GM23338 (cell line): ENCODE results near the gene SCN4B. TPM values are rescaled to one million over a fixed set of nuclear protein-coding genes. Genes with fewer than 3 reads are reported as not detected.

Experiments
- ATAC-seq: fragments of 200-7000 bp; cut with Tn5 transposase; 3 replicates; pipeline ENCODE4 v1.9.1; 2020
- DNase-seq: peaks from one replicate; pipeline ENCODE4 v3.0.0-alpha.2; 2015; ENCODE audit warnings: low spot score
- H2AFZ ChIP-seq: fragments of 200-600 bp; sonication (generic); 2 replicates; pipeline ENCODE4 v1.8.0; 2016; ENCODE audit warnings: antibody characterized with exemption, mild to moderate bottlenecking, moderate library complexity
- H3F3A ChIP-seq: fragments of 200-600 bp; sonication (generic); replicated peaks from 2 replicates; pipeline ENCODE4 v1.8.0; 2017; ENCODE audit warnings: antibody characterized with exemption, mixed run types, low read depth
- H3K27ac ChIP-seq: fragments of 200-600 bp; sonication (generic); 2 replicates; pipeline ENCODE4 v1.6.1; 2016; ENCODE audit warnings: low read depth
- H3K27me3 ChIP-seq: fragments of 200-600 bp; sonication (generic); 2 replicates; pipeline ENCODE4 v1.8.0; 2016; ENCODE audit warnings: mild to moderate bottlenecking, mixed run types, moderate library complexity; ENCODE audit not compliant: insufficient read depth
- H3K36me3 ChIP-seq: fragments of 200-600 bp; sonication (generic); 2 replicates; pipeline ENCODE4 v1.8.0; 2016; ENCODE audit warnings: mild to moderate bottlenecking; ENCODE audit not compliant: insufficient read depth
- H3K4me1 ChIP-seq: fragments of 200-600 bp; sonication (generic); 2 replicates; pipeline ENCODE4 v1.8.0; 2016; ENCODE audit warnings: mild to moderate bottlenecking, moderate library complexity; ENCODE audit not compliant: insufficient read depth
- H3K4me2 ChIP-seq: fragments of 200-600 bp; sonication (generic); 2 replicates; pipeline ENCODE4 v1.7.1; 2017; ENCODE audit warnings: mixed run types
- H3K4me3 ChIP-seq: fragments of 200-600 bp; sonication (generic); 2 replicates; pipeline ENCODE4 v1.6.1; 2016; ENCODE audit warnings: mixed run types
- H3K79me2 ChIP-seq: fragments of 200-600 bp; sonication (generic); replicated peaks from 2 replicates; pipeline ENCODE4 v1.8.0; 2017; ENCODE audit warnings: mild to moderate bottlenecking; ENCODE audit not compliant: insufficient read depth
- H3K9me2 ChIP-seq: fragments of 200-600 bp; sonication (generic); 2 replicates; pipeline ENCODE4 v1.8.0; 2017; ENCODE audit not compliant: insufficient read depth
- H4K20me1 ChIP-seq: fragments of 200-600 bp; sonication (generic); replicated peaks from 2 replicates; pipeline ENCODE4 v1.8.0; 2017; ENCODE audit warnings: mild to moderate bottlenecking; ENCODE audit not compliant: insufficient read depth
- H3K27ac Mint-ChIP-seq: 2 replicates; pipeline ENCODE4 v1.8.0; 2020; ENCODE audit warnings: inconsistent platforms, mild to moderate bottlenecking, moderate library complexity, mixed read lengths
- H3K27me3 Mint-ChIP-seq: 3 replicates; pipeline ENCODE4 v1.8.0; 2022; ENCODE audit warnings: low read depth, mild to moderate bottlenecking, moderate library complexity, mixed read lengths, inconsistent platforms; ENCODE audit not compliant: insufficient read depth, poor library complexity
- H3K36me3 Mint-ChIP-seq: 3 replicates; pipeline ENCODE4 v1.8.0; 2021; ENCODE audit warnings: low read depth, mild to moderate bottlenecking, inconsistent platforms, moderate library complexity, mixed read lengths
- H3K4me1 Mint-ChIP-seq: 3 replicates; pipeline ENCODE4 v1.8.0; 2020; ENCODE audit warnings: mild to moderate bottlenecking, inconsistent platforms, mixed read lengths
- H3K4me3 Mint-ChIP-seq: 3 replicates; pipeline ENCODE4 v1.8.0; 2021; ENCODE audit warnings: moderate library complexity, mild to moderate bottlenecking, inconsistent platforms, mixed read lengths
- H3K9me3 Mint-ChIP-seq: 3 replicates; pipeline ENCODE4 v1.8.0; 2020; ENCODE audit warnings: moderate library complexity, mild to moderate bottlenecking, inconsistent platforms, mixed read lengths
- CREB1 ChIP-seq: fragments of 250-450 bp; sonication (Bioruptor Pico); IDR thresholded peaks from 2 replicates; pipeline ENCODE4 v1.5.0; 2020; ENCODE audit warnings: low read depth, mild to moderate bottlenecking, moderate library complexity
- EZH2 ChIP-seq: fragments of 200-600 bp; sonication (generic); IDR thresholded peaks from one replicate; pipeline ENCODE4 v1.8.0; 2017; ENCODE audit warnings: antibody characterized with exemption, mild to moderate bottlenecking, low read depth; ENCODE audit not compliant: unreplicated experiment
- EZH2phosphoT487 ChIP-seq: fragments of 200-600 bp; sonication (generic); IDR thresholded peaks from one replicate; pipeline ENCODE4 v1.8.1; 2018; ENCODE audit warnings: antibody characterized with exemption; ENCODE audit not compliant: unreplicated experiment
- JUNB ChIP-seq: IDR thresholded peaks from one replicate; pipeline ENCODE4 v1.6.1; 2016; ENCODE audit warnings: antibody characterized with exemption; ENCODE audit not compliant: unreplicated experiment
- POLR2AphosphoS5 ChIP-seq: IDR thresholded peaks from 2 replicates; pipeline ENCODE4 v1.6.1; 2016; ENCODE audit warnings: antibody characterized with exemption, low read depth
- STAT1 ChIP-seq: IDR thresholded peaks from one replicate; pipeline ENCODE4 v1.6.1; 2016; ENCODE audit warnings: antibody characterized with exemption; ENCODE audit not compliant: unreplicated experiment
- ZNF114 ChIP-seq: fragments of 250-450 bp; sonication (Bioruptor Pico); IDR thresholded peaks from 2 replicates; pipeline ENCODE4 v1.5.0; 2020; ENCODE audit warnings: mild to moderate bottlenecking, moderate library complexity
- polyA plus RNA-seq: library from polyadenylated mRNA; unstranded; fragments of >200 nt; fragmentation: Nextera tagmentation; extraction: Ambion mirVana; gene quantifications from 2 replicates; pipeline ENCODE4 v1.2.1, GENCODE V29; 2016
- total RNA-seq: library from RNA; depleted of rRNA; stranded (reverse); fragments of >200 nt; shearing (Covaris generic); gene quantifications from 2 replicates; pipeline ENCODE4 v1.2.3, GENCODE V29; 2014
- TF ChIP-seq, protein P1 (sequence below): IDR thresholded peaks from one replicate; pipeline ENCODE4 v1.6.1; 2018; ENCODE audit warnings: antibody characterized with exemption; ENCODE audit not compliant: unreplicated experiment
- TF ChIP-seq, protein P2 (sequence below), 2 experiments: fragments of 200-600 bp in 1 of 2; sonication (generic) in 1 of 2; conservative IDR thresholded peaks; 2 replicates each; pipeline versions ENCODE4 v1.5.1 to v1.6.1; 2016 to 2017; ENCODE audit warnings: antibody characterized with exemption in 2 of 2, low read depth in 2 of 2, mild to moderate bottlenecking in 2 of 2, moderate library complexity in 1 of 2

SCN4B gene
- total and polyA plus RNA-seq, 2 experiments from 2014 or later: 0.45 to 3.0 TPM

DNA sequence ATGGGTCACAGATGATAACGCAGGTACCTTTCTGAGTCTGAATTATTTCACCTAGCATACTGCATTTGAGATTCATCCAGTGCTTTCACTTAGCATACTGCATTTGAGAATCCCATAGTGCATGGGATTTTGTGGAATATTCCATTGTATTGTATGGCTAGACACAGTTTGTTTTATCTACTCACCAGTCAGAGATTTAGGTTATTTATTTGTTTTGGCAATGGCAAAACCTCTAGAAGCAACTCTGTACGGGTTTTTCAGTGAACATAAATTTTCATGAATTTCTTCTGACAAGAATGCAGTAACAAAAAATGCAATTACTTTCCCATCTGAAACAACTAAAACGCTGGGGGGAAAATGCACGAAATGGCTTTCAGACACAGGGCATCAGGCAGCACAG, 24.3 kb downstream of the SCN4B start (continued):
- TF ChIP-seq, protein P1, sequence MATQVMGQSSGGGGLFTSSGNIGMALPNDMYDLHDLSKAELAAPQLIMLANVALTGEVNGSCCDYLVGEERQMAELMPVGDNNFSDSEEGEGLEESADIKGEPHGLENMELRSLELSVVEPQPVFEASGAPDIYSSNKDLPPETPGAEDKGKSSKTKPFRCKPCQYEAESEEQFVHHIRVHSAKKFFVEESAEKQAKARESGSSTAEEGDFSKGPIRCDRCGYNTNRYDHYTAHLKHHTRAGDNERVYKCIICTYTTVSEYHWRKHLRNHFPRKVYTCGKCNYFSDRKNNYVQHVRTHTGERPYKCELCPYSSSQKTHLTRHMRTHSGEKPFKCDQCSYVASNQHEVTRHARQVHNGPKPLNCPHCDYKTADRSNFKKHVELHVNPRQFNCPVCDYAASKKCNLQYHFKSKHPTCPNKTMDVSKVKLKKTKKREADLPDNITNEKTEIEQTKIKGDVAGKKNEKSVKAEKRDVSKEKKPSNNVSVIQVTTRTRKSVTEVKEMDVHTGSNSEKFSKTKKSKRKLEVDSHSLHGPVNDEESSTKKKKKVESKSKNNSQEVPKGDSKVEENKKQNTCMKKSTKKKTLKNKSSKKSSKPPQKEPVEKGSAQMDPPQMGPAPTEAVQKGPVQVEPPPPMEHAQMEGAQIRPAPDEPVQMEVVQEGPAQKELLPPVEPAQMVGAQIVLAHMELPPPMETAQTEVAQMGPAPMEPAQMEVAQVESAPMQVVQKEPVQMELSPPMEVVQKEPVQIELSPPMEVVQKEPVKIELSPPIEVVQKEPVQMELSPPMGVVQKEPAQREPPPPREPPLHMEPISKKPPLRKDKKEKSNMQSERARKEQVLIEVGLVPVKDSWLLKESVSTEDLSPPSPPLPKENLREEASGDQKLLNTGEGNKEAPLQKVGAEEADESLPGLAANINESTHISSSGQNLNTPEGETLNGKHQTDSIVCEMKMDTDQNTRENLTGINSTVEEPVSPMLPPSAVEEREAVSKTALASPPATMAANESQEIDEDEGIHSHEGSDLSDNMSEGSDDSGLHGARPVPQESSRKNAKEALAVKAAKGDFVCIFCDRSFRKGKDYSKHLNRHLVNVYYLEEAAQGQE: no peak
- TF ChIP-seq POLR2AphosphoS5 (no peak), JUNB (no peak), STAT1 (no peak), EZH2phosphoT487 (no peak), ZNF114 (CRISPR knock-in tag) (no peak), EZH2 (no peak)
- TF ChIP-seq, protein P2, sequence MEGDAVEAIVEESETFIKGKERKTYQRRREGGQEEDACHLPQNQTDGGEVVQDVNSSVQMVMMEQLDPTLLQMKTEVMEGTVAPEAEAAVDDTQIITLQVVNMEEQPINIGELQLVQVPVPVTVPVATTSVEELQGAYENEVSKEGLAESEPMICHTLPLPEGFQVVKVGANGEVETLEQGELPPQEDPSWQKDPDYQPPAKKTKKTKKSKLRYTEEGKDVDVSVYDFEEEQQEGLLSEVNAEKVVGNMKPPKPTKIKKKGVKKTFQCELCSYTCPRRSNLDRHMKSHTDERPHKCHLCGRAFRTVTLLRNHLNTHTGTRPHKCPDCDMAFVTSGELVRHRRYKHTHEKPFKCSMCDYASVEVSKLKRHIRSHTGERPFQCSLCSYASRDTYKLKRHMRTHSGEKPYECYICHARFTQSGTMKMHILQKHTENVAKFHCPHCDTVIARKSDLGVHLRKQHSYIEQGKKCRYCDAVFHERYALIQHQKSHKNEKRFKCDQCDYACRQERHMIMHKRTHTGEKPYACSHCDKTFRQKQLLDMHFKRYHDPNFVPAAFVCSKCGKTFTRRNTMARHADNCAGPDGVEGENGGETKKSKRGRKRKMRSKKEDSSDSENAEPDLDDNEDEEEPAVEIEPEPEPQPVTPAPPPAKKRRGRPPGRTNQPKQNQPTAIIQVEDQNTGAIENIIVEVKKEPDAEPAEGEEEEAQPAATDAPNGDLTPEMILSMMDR (conservative IDR thresholded peaks at IDR 0.05; ENCODE audit: low read depth in 2 of 2): no peak

DNA sequence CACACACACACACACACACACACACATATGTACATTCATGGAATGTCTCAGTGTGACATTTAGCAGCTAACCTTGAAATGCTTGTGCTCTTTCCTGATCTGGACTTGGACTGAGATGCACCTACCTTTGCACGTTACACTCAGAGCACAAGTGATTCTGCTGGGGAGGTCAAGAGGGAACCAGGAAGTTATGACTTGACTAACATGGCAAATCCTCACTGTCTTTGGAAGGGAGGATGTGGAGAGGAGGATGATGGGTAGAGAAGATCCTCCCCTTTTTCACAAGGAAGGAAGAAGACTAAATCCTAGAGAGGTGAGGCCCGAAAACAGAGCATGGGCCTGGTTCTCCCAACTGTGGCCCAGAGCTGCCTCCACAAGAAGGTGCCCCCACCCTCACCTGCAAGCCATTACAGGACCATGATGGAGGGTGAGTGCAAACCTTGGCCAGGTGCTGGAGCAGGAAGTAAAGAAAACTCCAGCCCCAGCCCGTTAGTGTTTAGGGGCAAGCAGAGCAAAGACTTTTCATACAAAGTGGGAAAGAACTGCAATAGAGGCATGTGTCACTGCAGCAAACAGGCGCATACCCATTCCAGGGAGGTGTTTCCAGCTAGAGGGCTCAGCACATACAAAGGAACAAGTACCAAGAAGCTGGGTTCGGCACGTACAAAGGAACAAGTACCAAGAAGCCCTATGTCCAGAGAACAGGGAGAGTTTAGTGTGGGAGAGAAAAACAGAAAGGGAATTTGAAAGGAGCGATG, 26.4 kb downstream of the SCN4B start:
- H3K27ac Mint-ChIP-seq: peak overlapping the region; percentile 63
- no peaks in the 10 kb centered on the region for H4K20me1 ChIP-seq
- no peaks in the 10 kb centered on the region for H3K79me2 ChIP-seq
- no peaks in the 10 kb centered on the region for H3K36me3 ChIP-seq
- no peaks in the 10 kb centered on the region for H3K4me1 ChIP-seq
- H3K4me1 Mint-ChIP-seq: peaks cover 4% of the 10 kb centered on the region; the same call in 2 of the 3 replicates
- no peak overlapping the region for H3K27ac ChIP-seq
- H3K27me3 ChIP-seq: no peaks in the 10 kb centered on the region
- no peaks in the 10 kb centered on the region for H3F3A ChIP-seq
- peak overlapping the region; percentile 76 for H2AFZ ChIP-seq
- peaks cover 5% of the 10 kb centered on the region for H3K27me3 Mint-ChIP-seq
- DNase-seq (no peak), ATAC-seq (no peak; the same call in 2 of the 3 replicates)
- H3K36me3 Mint-ChIP-seq: no peaks in the 10 kb centered on the region
- no peaks in the 10 kb centered on the region for H3K9me3 Mint-ChIP-seq
- no peak overlapping the region for H3K4me3 ChIP-seq
- H3K4me2 ChIP-seq: no peak overlapping the region
- H3K9me2 ChIP-seq: no peaks in the 10 kb centered on the region
- no peak overlapping the region for H3K4me3 Mint-ChIP-seq
- no peak for TF ChIP-seq CREB1 (CRISPR knock-in tag)
- no peak for TF ChIP-seq JUNB
- TF ChIP-seq, protein P1: no peak
